DMS153 treated with DMSO at 0.1 percent for 48 hours (cell line): ENCODE results near the gene SLC44A5.
A peak's percentile ranks its signal among the peaks of the same experiment; 100 is the strongest.
"Not testable (repeated sequence)": the region's sequence is repeated elsewhere in the genome, so short reads cannot be mapped to it uniquely, and the experiment has no call there.

Source experiments
- DNase-seq: peaks from one replicate; lab custom pipeline; 2025; ENCODE audit not compliant: unreplicated experiment; lab: John Stamatoyannopoulos, UW

SLC44A5 gene

GRCh38 chr1:75469586-75470173 lies 141.2 kb downstream of the SLC44A5 start:
- DNase-seq: no peak

GRCh38 chr1:75461808-75462325 lies 149.0 kb downstream of the SLC44A5 start:
- no peak for DNase-seq

- no peak for DNase-seq
Observed at GRCh38 chr1:75449998-75450397, 160.9 kb downstream of the SLC44A5 start.

GRCh38 chr1:75444220-75444619 lies 166.7 kb downstream of the SLC44A5 start:
- DNase-seq: no peak

GRCh38 chr1:75440274-75440673 lies 170.6 kb downstream of the SLC44A5 start:
- DNase-seq: no peak

GRCh38 chr1:75438355-75438754 lies 172.6 kb downstream of the SLC44A5 start:
- DNase-seq: no peak

- DNase-seq: no peak
Observed at GRCh38 chr1:75431843-75432242, 179.1 kb downstream of the SLC44A5 start.

- DNase-seq: no peak
Observed at GRCh38 chr1:75430526-75430925, 180.4 kb downstream of the SLC44A5 start.

GRCh38 chr1:75426688-75427087 lies 184.2 kb downstream of the SLC44A5 start:
- no peak for DNase-seq

GRCh38 chr1:75425001-75425650 lies 185.8 kb downstream of the SLC44A5 start:
- DNase-seq: no peak

GRCh38 chr1:75423616-75424015 lies 187.3 kb downstream of the SLC44A5 start:
- DNase-seq: peak; percentile 88

- peak; percentile 42 for DNase-seq
Observed at GRCh38 chr1:75423136-75423535, 187.8 kb downstream of the SLC44A5 start.

- no peak for DNase-seq
Observed at GRCh38 chr1:75421371-75421770, 189.5 kb downstream of the SLC44A5 start.

- no peak for DNase-seq
Observed at GRCh38 chr1:75415187-75415586, 195.7 kb downstream of the SLC44A5 start.

GRCh38 chr1:75412616-75413015 lies 198.3 kb downstream of the SLC44A5 start:
- DNase-seq: no peak

- DNase-seq: not testable (repeated sequence)
Observed at GRCh38 chr1:75404681-75405080, 206.2 kb downstream of the SLC44A5 start.

- not testable (repeated sequence) for DNase-seq
Observed at GRCh38 chr1:75403147-75403646, 207.7 kb downstream of the SLC44A5 start.

GRCh38 chr1:75400716-75401115 lies 210.2 kb downstream of the SLC44A5 start:
- DNase-seq: no peak

- no peak for DNase-seq
Observed at GRCh38 chr1:75396745-75397144, 214.2 kb downstream of the SLC44A5 start.

- DNase-seq: no peak
Observed at GRCh38 chr1:75396260-75396659, 214.7 kb downstream of the SLC44A5 start.

GRCh38 chr1:75394386-75395139 lies 216.4 kb downstream of the SLC44A5 start:
- DNase-seq: no peak

GRCh38 chr1:75392278-75392677 lies 218.6 kb downstream of the SLC44A5 start:
- no peak for DNase-seq
